DND-41 (cell line): ENCODE results near the gene PAPPA.

Experiments
- ATAC-seq: fragments of 200-7000 bp; cut with Tn5 transposase; 3 replicates; pipeline ENCODE4 v1.9.1; 2021; ENCODE audit warnings: low read depth; ENCODE audit not compliant: insufficient read depth
- DNase-seq: peaks from one replicate; pipeline ENCODE4 v3.0.0-alpha.2; 2020
- H2AFZ ChIP-seq: 2 replicates; pipeline ENCODE4 v1.6.0; 2012; ENCODE audit warnings: low read depth, low read length
- H3K27ac ChIP-seq: 2 replicates; pipeline ENCODE4 v1.5.1; 2012; ENCODE audit warnings: low read length, inconsistent platforms
- H3K27me3 ChIP-seq: fragments of 200-600 bp; sonication (generic); 2 replicates; pipeline ENCODE4 v1.6.0; 2012; ENCODE audit warnings: low read length, mild to moderate bottlenecking, inconsistent platforms; ENCODE audit not compliant: insufficient read depth, poor library complexity
- H3K36me3 ChIP-seq: 2 replicates; pipeline ENCODE4 v1.5.1; 2012; ENCODE audit warnings: low read length, inconsistent platforms; ENCODE audit not compliant: insufficient read depth
- H3K4me1 ChIP-seq: 2 replicates; pipeline ENCODE4 v1.5.1; 2012; ENCODE audit warnings: mild to moderate bottlenecking, low read length; ENCODE audit not compliant: insufficient read depth
- H3K4me2 ChIP-seq: 2 replicates; pipeline ENCODE4 v1.6.0; 2012; ENCODE audit warnings: mild to moderate bottlenecking, moderate library complexity, low read length, inconsistent platforms; ENCODE audit not compliant: insufficient read depth
- H3K4me3 ChIP-seq, 2 experiments: fragments of 200-600 bp in 1 of 2; shearing (Covaris generic) in 1 of 2; 2 replicates each; pipeline ENCODE4 v1.5.1; 2012 to 2016; ENCODE audit warnings: inconsistent platforms in 2 of 2, low read length in 2 of 2, mild to moderate bottlenecking in 2 of 2, low read depth in 1 of 2, moderate library complexity in 1 of 2
- H3K79me2 ChIP-seq: 2 replicates; pipeline ENCODE4 v1.6.0; 2012; ENCODE audit warnings: low read length, inconsistent platforms; ENCODE audit not compliant: insufficient read depth
- H3K9ac ChIP-seq: 2 replicates; pipeline ENCODE4 v1.6.0; 2012; ENCODE audit warnings: low read depth, mild to moderate bottlenecking, inconsistent platforms, low read length, moderate library complexity
- H3K9me3 ChIP-seq: 2 replicates; pipeline ENCODE4 v1.5.1; 2012; ENCODE audit warnings: low read length, moderate library complexity, mild to moderate bottlenecking, inconsistent platforms; ENCODE audit not compliant: insufficient read depth, severe bottlenecking
- H4K20me1 ChIP-seq: 2 replicates; pipeline ENCODE4 v1.6.0; 2012; ENCODE audit warnings: low read length; ENCODE audit not compliant: insufficient read depth
- EZH2 ChIP-seq: IDR thresholded peaks from 3 replicates; pipeline ENCODE4 v1.6.1; 2012; ENCODE audit warnings: borderline replicate concordance, low read depth, mild to moderate bottlenecking, moderate library complexity, low read length, inconsistent platforms; ENCODE audit not compliant: severe bottlenecking
- TF ChIP-seq, protein P1 (sequence below): IDR thresholded peaks from 2 replicates; pipeline ENCODE4 v1.5.1; 2012; ENCODE audit warnings: borderline replicate concordance, low read length, moderate library complexity, mild to moderate bottlenecking; ENCODE audit not compliant: poor library complexity, severe bottlenecking; ENCODE audit errors: extremely low read depth

The PAPPA gene

GRCh38 chr9:116319480-116319879 lies 165.9 kb downstream of the PAPPA start:
- Histone ChIP-seq H3K4me1 (no peaks in the 10 kb centered on the region), H3K9ac (no peak overlapping the region), H3K4me2 (no peak overlapping the region), H4K20me1 (no peaks in the 10 kb centered on the region), H3K9me3 (no peaks in the 10 kb centered on the region), H3K27ac (no peak overlapping the region), H2AFZ (no peak overlapping the region), H3K79me2 (no peaks in the 10 kb centered on the region), H3K27me3 (no peaks in the 10 kb centered on the region), H3K4me3 (no peak overlapping the region), H3K36me3 (no peaks in the 10 kb centered on the region)
- DNase-seq = no peak
- no peak for ATAC-seq
- no peak for TF ChIP-seq EZH2
- TF ChIP-seq, protein P1, sequence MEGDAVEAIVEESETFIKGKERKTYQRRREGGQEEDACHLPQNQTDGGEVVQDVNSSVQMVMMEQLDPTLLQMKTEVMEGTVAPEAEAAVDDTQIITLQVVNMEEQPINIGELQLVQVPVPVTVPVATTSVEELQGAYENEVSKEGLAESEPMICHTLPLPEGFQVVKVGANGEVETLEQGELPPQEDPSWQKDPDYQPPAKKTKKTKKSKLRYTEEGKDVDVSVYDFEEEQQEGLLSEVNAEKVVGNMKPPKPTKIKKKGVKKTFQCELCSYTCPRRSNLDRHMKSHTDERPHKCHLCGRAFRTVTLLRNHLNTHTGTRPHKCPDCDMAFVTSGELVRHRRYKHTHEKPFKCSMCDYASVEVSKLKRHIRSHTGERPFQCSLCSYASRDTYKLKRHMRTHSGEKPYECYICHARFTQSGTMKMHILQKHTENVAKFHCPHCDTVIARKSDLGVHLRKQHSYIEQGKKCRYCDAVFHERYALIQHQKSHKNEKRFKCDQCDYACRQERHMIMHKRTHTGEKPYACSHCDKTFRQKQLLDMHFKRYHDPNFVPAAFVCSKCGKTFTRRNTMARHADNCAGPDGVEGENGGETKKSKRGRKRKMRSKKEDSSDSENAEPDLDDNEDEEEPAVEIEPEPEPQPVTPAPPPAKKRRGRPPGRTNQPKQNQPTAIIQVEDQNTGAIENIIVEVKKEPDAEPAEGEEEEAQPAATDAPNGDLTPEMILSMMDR = no peak

DNA sequence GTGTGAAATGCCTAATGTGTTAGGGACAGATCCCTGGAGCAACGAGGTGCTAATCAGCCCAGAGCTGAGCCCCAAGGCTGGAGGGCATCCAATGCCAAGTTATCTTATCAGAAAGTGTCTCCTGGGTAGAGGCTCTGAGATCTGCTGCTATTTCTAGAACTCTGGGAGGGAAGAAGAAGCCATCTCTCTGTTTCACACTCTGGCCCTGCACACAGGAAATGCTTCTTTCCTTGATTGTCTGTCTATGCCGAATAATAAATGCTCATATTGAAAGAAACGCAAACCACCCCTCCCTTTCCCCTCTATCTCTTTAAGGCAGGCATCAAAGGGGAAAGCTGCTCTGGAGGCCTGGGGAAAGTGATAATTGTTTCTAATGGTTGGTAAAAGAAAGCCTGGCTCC lies 166.7 kb downstream of the PAPPA start:
- no peak for TF ChIP-seq EZH2
- TF ChIP-seq, protein P1 = no peak
- Histone ChIP-seq H3K27me3 (no peaks in the 10 kb centered on the region), H3K27ac (no peak overlapping the region), H3K4me1 (no peaks in the 10 kb centered on the region), H3K9me3 (no peaks in the 10 kb centered on the region), H4K20me1 (no peaks in the 10 kb centered on the region), H3K4me2 (no peak overlapping the region), H2AFZ (no peak overlapping the region), H3K4me3 (no peak overlapping the region), H3K79me2 (no peaks in the 10 kb centered on the region), H3K9ac (no peak overlapping the region), H3K36me3 (no peaks in the 10 kb centered on the region)
- DNase-seq = no peak
- no peak for ATAC-seq

DNA sequence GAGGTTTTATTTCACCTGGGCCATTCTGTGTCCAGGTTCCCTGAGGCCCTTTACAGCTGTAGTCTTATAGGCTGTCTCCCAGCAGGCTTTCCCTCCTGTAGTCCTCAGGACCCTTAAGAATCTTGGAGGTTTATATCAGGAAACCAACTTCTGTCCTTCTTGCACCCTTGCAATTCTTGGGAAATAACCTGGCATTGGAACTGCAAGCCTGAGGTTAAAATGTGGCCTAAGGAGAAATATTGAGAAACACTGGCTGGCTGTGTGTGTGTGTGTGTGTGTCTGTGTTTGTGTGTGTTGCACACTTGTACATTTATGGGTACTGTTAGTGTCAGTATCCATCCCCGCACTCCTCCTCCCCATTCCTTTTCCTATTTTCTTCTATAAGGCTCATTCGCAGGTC lies 168.9 kb downstream of the PAPPA start:
- Histone ChIP-seq H3K9ac (no peak overlapping the region), H3K36me3 (no peaks in the 10 kb centered on the region), H3K27ac (no peak overlapping the region), H3K27me3 (no peaks in the 10 kb centered on the region), H3K4me2 (no peak overlapping the region), H3K9me3 (no peaks in the 10 kb centered on the region), H4K20me1 (no peaks in the 10 kb centered on the region), H3K4me1 (no peaks in the 10 kb centered on the region), H2AFZ (no peak overlapping the region), H3K4me3 (no peak overlapping the region), H3K79me2 (no peaks in the 10 kb centered on the region)
- TF ChIP-seq, protein P1 = no peak
- no peak for TF ChIP-seq EZH2
- no peak for ATAC-seq
- no peak for DNase-seq

GRCh38 chr9:116323012-116323411 lies 169.4 kb downstream of the PAPPA start:
- Histone ChIP-seq H3K9me3 (no peaks in the 10 kb centered on the region), H4K20me1 (no peaks in the 10 kb centered on the region), H2AFZ (no peak overlapping the region), H3K27me3 (no peaks in the 10 kb centered on the region), H3K9ac (no peak overlapping the region), H3K4me2 (no peak overlapping the region), H3K79me2 (no peaks in the 10 kb centered on the region), H3K4me1 (no peaks in the 10 kb centered on the region), H3K27ac (no peak overlapping the region), H3K36me3 (no peaks in the 10 kb centered on the region), H3K4me3 (no peak overlapping the region)
- ATAC-seq = no peak
- TF ChIP-seq EZH2 = no peak
- TF ChIP-seq, protein P1 = no peak
- DNase-seq = no peak
